Subcutaneous adipose tissue (tissue), 4 donors: Measurements from ENCODE around the gene SUSD4. TPM values are rescaled to one million over a fixed set of nuclear protein-coding genes. Genes with fewer than 3 reads are reported as not detected.

ENCODE experiments used
- small RNA-seq: library from RNA; depleted of rRNA; stranded (forward); fragments of <200 nt; gene quantifications from one replicate; pipeline ENCODE3, GENCODE V24; 2016
- total RNA-seq, 4 donors: library from RNA; depleted of rRNA; stranded (reverse); fragments of >200 nt; gene quantifications; one replicate each; pipeline ENCODE4 v1.1.0, GENCODE V29; 2016
- TF ChIP-seq, protein P1 (sequence below): fragments of 450-650 bp; IDR thresholded peaks from one replicate; pipeline ENCODE4 v1.5.1; 2016; ENCODE audit warnings: low read depth, mild to moderate bottlenecking, control low read depth, antibody characterized with exemption, moderate library complexity

Gene SUSD4
- total RNA-seq, 4 donors from 2014 or later: 0.33 TPM; not detected in 3

DNA sequence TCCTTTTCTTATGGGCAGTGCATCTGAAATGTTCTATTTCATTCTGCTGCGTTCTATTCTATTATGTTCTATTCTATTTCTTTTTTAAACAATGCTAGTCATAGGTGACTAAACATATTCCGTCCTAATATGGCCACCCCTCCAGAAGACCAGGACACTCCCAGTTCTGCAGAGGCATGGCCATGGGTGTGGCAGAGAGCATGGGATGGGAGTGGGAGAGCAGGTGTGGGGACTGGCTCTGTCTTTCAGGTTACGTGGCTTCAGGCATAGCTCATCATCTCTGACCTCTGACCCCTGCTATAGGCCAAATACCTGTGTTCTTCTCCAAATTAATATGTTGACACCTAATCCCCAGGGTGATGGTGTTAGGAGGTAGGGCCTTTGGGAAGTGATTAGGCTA is 187.5 kb downstream of the SUSD4 start:
- TF ChIP-seq, protein P1, sequence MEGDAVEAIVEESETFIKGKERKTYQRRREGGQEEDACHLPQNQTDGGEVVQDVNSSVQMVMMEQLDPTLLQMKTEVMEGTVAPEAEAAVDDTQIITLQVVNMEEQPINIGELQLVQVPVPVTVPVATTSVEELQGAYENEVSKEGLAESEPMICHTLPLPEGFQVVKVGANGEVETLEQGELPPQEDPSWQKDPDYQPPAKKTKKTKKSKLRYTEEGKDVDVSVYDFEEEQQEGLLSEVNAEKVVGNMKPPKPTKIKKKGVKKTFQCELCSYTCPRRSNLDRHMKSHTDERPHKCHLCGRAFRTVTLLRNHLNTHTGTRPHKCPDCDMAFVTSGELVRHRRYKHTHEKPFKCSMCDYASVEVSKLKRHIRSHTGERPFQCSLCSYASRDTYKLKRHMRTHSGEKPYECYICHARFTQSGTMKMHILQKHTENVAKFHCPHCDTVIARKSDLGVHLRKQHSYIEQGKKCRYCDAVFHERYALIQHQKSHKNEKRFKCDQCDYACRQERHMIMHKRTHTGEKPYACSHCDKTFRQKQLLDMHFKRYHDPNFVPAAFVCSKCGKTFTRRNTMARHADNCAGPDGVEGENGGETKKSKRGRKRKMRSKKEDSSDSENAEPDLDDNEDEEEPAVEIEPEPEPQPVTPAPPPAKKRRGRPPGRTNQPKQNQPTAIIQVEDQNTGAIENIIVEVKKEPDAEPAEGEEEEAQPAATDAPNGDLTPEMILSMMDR: no peak

DNA sequence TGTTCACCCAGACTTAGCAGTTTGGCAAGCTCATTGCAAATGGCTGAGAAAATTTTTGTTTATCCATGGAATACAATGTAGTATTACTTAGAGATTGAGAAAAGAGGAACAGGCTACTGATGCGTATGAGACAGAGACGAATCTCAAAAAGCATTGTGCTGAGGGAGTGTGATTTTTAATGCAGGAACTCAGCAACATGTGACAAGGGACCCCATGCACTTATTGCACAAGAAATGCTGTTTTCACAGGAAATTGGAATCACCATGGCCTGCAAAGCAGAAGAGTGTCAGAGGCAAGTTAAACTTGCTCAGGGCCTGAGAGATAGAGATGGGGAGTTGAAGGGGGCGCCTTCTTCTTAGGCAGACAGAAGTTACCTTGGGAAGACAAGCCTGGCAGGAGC is 188.3 kb downstream of the SUSD4 start:
- TF ChIP-seq, protein P1: no peak

DNA sequence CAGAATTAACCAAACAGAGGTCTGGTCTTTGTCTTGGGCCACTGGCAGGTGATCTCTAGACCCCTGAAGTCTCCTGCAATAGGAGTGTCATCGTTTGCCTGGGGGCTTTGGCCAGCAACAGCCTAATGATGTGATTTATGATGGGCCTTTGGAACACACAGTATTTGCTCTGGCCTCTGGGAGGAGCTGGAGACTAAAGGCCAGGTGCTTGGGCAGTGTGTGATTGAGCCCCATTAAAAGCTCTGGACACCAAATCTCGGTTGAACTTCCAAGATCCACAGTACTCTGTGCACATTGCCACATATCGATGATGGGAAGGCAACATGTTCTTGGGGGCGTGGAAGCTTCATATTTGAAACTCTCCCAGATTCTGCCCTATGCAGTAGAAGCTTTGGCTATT is 188.9 kb downstream of the SUSD4 start:
- TF ChIP-seq, protein P1: no peak

Small RNA genes lying within 50 kb of the gene (small RNA-seq; reads per million reads assigned to genes)
- gene RNU4-57P: not detected

Other genes starting within 250 kb of the SUSD4 start
- 10 to 100 TPM in 2 of 4 donors, 1 to 10 TPM in 2; 6.0 to 15.2 (median 11.0) TPM for gene TLR5, start 220.9 kb downstream of the SUSD4 start, total RNA-seq
- gene CCDC185, start 29.2 kb upstream of the SUSD4 start, total RNA-seq: not detected